ENCODE results near the gene TSC2.
"Not testable (repeated sequence)": the region's sequence is repeated elsewhere in the genome, so short reads cannot be mapped to it uniquely, and the experiment has no call there.

The TSC2 gene

DNA sequence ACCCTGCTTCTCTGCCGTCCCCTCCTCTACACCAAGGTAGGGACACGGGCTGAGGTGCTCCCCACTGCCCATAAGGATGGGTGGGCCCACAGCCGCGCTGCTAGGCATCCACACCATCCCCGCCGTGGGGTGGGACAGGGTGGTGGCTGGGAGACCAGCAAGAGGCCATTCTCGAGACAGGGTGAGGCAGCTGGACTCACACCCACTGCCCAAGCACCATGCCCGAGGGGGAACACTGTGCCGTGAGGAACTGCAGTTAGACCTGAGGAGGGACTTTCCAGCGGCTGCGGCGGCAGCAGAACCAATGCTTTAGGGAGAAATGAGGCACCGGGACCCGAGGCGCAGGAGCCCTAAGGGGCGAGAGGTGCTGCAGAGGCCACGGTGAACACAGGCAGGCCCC lies 74.6 kb downstream of the TSC2 start:
- H3K27ac ChIP-seq: no peak overlapping the region
- no peak overlapping the region for H3K4me3 ChIP-seq (IDR thresholded peaks at IDR 0.05; ENCODE audit: insufficient read depth, low read depth, low read length)
- H3K4me2 ChIP-seq: no peak overlapping the region
- H4K20me1 ChIP-seq (ENCODE audit: insufficient read depth): no peaks in the 10 kb centered on the region
- no peaks in the 10 kb centered on the region for H3K27me3 ChIP-seq (ENCODE audit: insufficient read depth, low read depth)
- TF ChIP-seq, protein P1, sequence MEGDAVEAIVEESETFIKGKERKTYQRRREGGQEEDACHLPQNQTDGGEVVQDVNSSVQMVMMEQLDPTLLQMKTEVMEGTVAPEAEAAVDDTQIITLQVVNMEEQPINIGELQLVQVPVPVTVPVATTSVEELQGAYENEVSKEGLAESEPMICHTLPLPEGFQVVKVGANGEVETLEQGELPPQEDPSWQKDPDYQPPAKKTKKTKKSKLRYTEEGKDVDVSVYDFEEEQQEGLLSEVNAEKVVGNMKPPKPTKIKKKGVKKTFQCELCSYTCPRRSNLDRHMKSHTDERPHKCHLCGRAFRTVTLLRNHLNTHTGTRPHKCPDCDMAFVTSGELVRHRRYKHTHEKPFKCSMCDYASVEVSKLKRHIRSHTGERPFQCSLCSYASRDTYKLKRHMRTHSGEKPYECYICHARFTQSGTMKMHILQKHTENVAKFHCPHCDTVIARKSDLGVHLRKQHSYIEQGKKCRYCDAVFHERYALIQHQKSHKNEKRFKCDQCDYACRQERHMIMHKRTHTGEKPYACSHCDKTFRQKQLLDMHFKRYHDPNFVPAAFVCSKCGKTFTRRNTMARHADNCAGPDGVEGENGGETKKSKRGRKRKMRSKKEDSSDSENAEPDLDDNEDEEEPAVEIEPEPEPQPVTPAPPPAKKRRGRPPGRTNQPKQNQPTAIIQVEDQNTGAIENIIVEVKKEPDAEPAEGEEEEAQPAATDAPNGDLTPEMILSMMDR (conservative IDR thresholded peaks at IDR 0.05; ENCODE audit: low read depth, low read length): no peak
- H3K79me2 ChIP-seq (ENCODE audit: insufficient read depth, low read depth): peaks cover 10% of the 10 kb centered on the region; the same call in 1 of the 2 replicates
- H3K36me3 ChIP-seq (ENCODE audit: insufficient read depth): no peaks in the 10 kb centered on the region
- no peak overlapping the region for H2AFZ ChIP-seq (ENCODE audit: low read depth)
- no peaks in the 10 kb centered on the region for H3K4me1 ChIP-seq (ENCODE audit: low read depth, poor library complexity, severe bottlenecking)
- H3K9ac ChIP-seq: no peak overlapping the region

DNA sequence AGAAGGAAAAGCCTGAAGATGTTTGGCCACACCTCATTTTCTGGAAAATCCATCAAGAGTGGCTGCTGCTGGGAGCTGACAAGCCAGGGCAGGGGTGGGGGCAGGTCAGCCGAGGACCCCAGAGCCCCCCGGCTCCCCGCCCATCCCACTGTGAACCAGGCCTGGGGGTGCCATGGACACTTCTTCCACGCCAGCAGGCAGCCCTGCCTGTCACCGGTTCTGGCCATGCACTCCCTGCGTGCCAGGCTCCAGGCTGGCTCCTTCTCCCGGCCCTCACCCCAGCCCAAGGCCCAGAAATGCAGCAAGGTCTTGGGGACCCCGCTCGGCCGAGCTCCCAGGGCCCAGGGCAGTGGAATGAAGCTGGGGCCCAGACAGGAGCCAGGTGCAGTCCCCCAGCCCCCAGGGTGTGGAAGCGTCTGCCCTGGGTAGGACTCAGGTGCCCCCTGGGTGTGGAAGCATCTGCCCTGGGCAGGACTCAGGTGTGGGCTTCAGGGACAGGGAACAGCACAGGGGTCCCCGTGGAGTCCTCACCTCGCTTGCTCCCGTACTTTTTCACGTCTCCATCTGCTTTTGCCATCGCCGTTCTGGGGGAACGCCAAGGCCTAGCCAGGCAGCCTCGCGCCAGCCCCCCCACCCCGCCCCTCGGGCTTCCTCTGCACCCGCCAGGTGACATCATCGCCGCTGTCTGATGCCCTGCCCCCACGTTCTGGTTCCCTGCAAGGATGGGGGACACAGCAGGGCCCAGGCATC lies 75.3 kb downstream of the TSC2 start:
- H2AFZ ChIP-seq (ENCODE audit: low read depth); H3K27ac ChIP-seq; H3K4me1 ChIP-seq (ENCODE audit: low read depth, poor library complexity, severe bottlenecking); H3K27me3 ChIP-seq (ENCODE audit: insufficient read depth, low read depth); H3K4me2 ChIP-seq; H3K36me3 ChIP-seq (ENCODE audit: insufficient read depth); H3K4me3 ChIP-seq (IDR thresholded peaks at IDR 0.05; ENCODE audit: insufficient read depth, low read depth, low read length); H4K20me1 ChIP-seq (ENCODE audit: insufficient read depth); H3K9ac ChIP-seq: not testable (repeated sequence)
- peaks cover 10% of the 10 kb centered on the region; the same call in 1 of the 2 replicates for H3K79me2 ChIP-seq (ENCODE audit: insufficient read depth, low read depth)

DNA sequence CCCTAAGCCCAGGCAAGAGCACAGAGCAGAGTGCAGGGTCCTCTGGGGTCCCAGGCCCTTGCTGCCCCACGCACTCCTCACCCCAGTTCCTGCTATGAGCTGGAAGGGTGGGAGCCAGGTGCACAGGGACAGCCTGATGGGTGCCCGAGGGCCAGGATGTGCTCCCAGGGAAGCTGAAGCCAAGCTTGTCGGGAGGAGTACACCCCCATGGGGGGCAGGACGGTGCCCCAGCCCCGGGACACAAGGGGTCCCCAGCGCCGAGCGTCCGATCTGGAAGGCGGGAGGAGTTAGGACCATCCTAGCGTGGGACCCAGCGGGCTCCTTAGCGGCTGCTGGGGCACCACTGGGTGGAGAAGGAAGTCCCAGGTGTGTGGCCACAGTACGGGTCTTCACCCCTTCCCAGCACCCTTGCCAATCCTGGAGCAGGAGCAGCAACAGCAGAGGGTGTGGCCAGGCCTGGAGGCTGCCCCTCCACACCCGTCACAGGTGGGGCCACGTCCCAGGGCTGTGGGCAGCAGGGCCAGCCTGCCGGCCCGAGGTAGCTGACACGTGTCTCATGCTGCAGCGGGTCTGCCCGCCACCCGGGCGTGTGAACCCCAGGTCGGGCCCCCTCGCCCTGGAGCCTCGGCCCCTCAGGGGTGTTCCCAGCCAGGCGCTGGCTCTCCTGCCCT lies 76.1 kb downstream of the TSC2 start:
- not testable (repeated sequence) for H4K20me1 ChIP-seq (ENCODE audit: insufficient read depth); H3K36me3 ChIP-seq (ENCODE audit: insufficient read depth); H3K9ac ChIP-seq; H3K27ac ChIP-seq; H3K4me1 ChIP-seq (ENCODE audit: low read depth, poor library complexity, severe bottlenecking); H2AFZ ChIP-seq (ENCODE audit: low read depth); H3K27me3 ChIP-seq (ENCODE audit: insufficient read depth, low read depth); H3K4me3 ChIP-seq (IDR thresholded peaks at IDR 0.05; ENCODE audit: insufficient read depth, low read depth, low read length); H3K4me2 ChIP-seq
- peaks cover 10% of the 10 kb centered on the region; the same call in 1 of the 2 replicates for H3K79me2 ChIP-seq (ENCODE audit: insufficient read depth, low read depth)

DNA sequence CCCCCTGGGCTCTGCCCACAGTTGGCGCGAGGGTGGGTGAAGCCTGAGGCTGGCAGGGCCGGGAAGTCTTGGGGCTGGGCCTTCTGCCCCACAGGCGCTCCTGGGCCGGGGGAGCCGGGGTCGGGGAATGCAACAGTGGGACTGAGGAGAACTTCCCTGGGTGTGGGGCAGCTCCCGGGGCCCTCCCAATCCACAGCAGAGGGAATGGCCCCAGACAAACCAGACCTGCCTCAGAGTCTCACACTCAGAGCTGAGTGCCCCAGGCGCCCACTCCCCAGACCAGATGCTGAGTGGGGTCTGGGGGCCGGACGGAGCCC lies 76.5 kb downstream of the TSC2 start:
- H3K79me2 ChIP-seq (ENCODE audit: insufficient read depth, low read depth): peaks cover 10% of the 10 kb centered on the region; the same call in 1 of the 2 replicates
- H3K36me3 ChIP-seq (ENCODE audit: insufficient read depth); H3K4me3 ChIP-seq (IDR thresholded peaks at IDR 0.05; ENCODE audit: insufficient read depth, low read depth, low read length); H2AFZ ChIP-seq (ENCODE audit: low read depth); H3K27ac ChIP-seq; H4K20me1 ChIP-seq (ENCODE audit: insufficient read depth); H3K4me2 ChIP-seq; H3K9ac ChIP-seq; H3K27me3 ChIP-seq (ENCODE audit: insufficient read depth, low read depth): not testable (repeated sequence)
- H3K4me1 ChIP-seq (ENCODE audit: low read depth, poor library complexity, severe bottlenecking): peaks cover 12% of the 10 kb centered on the region

DNA sequence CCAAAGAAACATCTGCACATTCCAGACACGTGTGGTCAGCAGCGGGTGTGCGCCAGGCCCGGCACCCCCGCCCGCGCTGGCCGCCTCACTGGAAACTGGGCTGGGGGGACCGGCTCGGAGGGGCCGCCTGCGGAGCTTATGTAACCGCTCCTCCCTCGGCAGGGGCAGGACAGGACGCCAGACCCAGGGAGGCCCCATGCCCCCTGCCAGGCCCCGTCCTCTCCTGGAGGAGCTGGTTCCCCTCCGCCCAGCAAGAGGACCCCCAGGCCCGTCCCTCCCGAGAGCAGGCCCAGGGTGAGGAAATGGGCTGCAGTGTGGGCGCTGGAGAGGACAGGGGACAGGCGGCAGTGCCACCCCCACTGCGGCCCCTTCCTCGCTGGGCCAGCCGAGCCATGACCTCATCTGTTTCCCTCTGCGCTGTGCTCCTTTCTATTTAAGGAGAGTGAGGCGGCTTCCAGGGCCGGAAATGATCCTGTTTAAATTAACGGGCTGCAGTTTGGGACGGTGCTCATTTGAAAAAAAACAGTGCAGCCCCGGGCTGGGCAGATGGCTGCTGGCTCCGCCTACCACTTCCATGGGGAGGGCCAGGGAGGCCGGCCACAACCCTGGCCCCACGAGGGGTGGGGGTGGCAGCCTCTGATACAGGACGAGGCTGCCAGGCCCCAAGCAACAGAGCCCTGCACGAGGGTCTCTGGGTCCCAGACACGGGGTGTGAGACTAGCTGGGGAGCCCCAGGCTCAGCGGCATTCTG lies 77.1 kb downstream of the TSC2 start:
- peaks cover 10% of the 10 kb centered on the region; the same call in 1 of the 2 replicates for H3K79me2 ChIP-seq (ENCODE audit: insufficient read depth, low read depth)
- not testable (repeated sequence) for H3K4me3 ChIP-seq (IDR thresholded peaks at IDR 0.05; ENCODE audit: insufficient read depth, low read depth, low read length); H4K20me1 ChIP-seq (ENCODE audit: insufficient read depth); H3K27me3 ChIP-seq (ENCODE audit: insufficient read depth, low read depth); H3K4me2 ChIP-seq; H3K9ac ChIP-seq; H3K36me3 ChIP-seq (ENCODE audit: insufficient read depth); H2AFZ ChIP-seq (ENCODE audit: low read depth); H3K27ac ChIP-seq
- peaks cover 17% of the 10 kb centered on the region for H3K4me1 ChIP-seq (ENCODE audit: low read depth, poor library complexity, severe bottlenecking)

DNA sequence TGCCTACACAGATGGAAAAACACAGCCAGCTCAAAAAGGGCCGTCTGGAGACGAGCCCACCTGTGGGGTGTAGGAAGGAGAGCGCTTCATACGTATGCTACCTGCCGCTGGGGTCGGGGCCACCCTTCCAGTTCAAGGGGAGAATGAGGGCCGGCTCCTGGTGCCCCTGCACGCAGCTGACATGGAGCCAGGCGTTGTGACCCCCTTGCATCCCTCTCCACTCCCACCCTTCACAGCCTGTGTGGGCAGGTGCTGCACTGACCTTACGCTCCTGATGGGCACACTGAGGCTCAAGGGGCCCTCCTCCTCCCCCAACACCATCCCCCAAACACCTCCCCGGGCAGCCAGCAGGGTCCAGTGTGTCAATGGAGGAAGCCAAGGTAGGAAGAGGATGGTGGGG lies 77.8 kb downstream of the TSC2 start:
- H3K4me1 ChIP-seq (ENCODE audit: low read depth, poor library complexity, severe bottlenecking): peaks cover 22% of the 10 kb centered on the region
- not testable (repeated sequence) for H3K36me3 ChIP-seq (ENCODE audit: insufficient read depth); H3K79me2 ChIP-seq (ENCODE audit: insufficient read depth, low read depth); H3K4me3 ChIP-seq (IDR thresholded peaks at IDR 0.05; ENCODE audit: insufficient read depth, low read depth, low read length); H3K27me3 ChIP-seq (ENCODE audit: insufficient read depth, low read depth); H3K4me2 ChIP-seq; H4K20me1 ChIP-seq (ENCODE audit: insufficient read depth); H3K27ac ChIP-seq; H2AFZ ChIP-seq (ENCODE audit: low read depth); H3K9ac ChIP-seq

DNA sequence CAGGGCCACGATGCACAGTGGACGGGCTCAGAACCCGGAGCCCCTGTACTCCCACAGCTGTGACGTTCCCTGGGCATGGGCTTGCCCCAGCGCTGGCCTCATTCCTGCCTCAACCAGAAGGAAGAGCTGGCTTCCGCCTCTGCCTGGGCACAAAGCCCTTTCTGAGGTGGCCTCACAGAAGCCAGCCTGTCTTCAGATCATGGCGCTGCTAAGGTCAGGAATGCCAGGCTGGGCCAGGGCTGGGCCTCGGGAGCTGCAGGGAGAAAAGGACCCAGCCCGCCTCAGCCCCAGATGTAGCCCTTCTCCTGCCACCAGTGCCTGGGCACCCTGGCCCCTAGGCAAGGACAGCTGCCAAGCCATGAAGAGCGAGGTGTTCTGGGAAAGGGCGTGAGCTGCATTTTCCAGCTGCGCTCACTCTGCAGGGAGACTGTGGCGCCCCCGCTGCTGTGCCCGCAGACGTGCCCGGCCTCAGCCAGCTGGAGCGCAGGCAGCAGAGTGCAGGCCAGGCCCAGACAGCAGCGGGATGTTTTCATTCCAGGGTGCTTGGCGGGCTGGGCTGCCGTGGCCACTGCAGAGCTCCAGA lies 78.5 kb downstream of the TSC2 start:
- H4K20me1 ChIP-seq (ENCODE audit: insufficient read depth); H3K36me3 ChIP-seq (ENCODE audit: insufficient read depth); H3K27me3 ChIP-seq (ENCODE audit: insufficient read depth, low read depth); H3K4me2 ChIP-seq; H3K9ac ChIP-seq; H3K79me2 ChIP-seq (ENCODE audit: insufficient read depth, low read depth); H2AFZ ChIP-seq (ENCODE audit: low read depth); H3K27ac ChIP-seq; H3K4me3 ChIP-seq (IDR thresholded peaks at IDR 0.05; ENCODE audit: insufficient read depth, low read depth, low read length): not testable (repeated sequence)
- peaks cover 22% of the 10 kb centered on the region for H3K4me1 ChIP-seq (ENCODE audit: low read depth, poor library complexity, severe bottlenecking)

DNA sequence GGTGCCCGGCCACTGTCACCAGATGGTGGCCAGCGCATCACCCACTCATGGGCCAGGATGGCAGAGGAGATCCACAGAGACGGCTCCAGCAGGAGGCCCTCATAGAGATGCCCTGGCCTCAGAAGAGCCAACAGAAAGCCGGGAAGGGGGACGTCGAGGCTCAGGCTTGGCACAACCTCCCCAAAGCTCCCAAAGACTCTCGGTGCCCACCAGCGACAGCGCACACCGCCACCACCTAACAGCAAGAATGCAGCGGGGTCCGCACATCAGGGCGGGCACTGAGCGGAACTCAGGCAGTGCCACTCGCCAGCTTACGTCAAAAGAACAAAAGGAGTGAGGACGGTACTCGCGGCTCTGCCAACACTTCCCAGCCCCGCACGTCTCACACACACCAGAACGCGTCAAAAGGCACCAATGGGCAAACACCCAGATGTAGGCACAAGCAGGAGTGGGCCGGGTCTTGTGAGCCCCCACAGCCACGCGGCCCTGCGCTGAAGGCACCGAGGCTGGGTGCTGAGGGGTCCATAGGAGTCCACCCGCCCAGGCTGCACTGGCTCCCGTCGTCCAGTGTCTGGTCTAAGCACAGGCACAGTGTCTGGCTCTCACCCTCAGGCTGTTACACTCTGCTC lies 79.3 kb downstream of the TSC2 start:
- Histone ChIP-seq H3K4me1 (ENCODE audit: low read depth, poor library complexity, severe bottlenecking) (peaks cover 22% of the 10 kb centered on the region), H3K79me2 (ENCODE audit: insufficient read depth, low read depth) (peaks cover 11% of the 10 kb centered on the region)
- not testable (repeated sequence) for H2AFZ ChIP-seq (ENCODE audit: low read depth); H4K20me1 ChIP-seq (ENCODE audit: insufficient read depth); H3K4me2 ChIP-seq; H3K27ac ChIP-seq; H3K4me3 ChIP-seq (IDR thresholded peaks at IDR 0.05; ENCODE audit: insufficient read depth, low read depth, low read length); H3K27me3 ChIP-seq (ENCODE audit: insufficient read depth, low read depth); H3K36me3 ChIP-seq (ENCODE audit: insufficient read depth); H3K9ac ChIP-seq

Measured in KMS-11 (cell line).